Activated T-helper 1 cell treated with anti-CD3 and anti-CD28 coated beads, Interleukin-12 subunit alpha, Interleukin-12 subunit beta, Interleukin-2, Interleukin-4 antibody, amounts not matched to agents 30 ng/mL and 10 ng/mL and 1 ng/mL, durations not matched to agents 14 hours and 24 hours and 36 hours (primary cell): ENCODE results near the gene ICAM5. TPM values are rescaled to one million over a fixed set of nuclear protein-coding genes. Genes with fewer than 3 reads are reported as not detected.

Experiments used
- DNase-seq: peaks from one replicate; pipeline ENCODE4 v3.0.0; 2021; ENCODE audit warnings: low spot score
- H3K27ac Mint-ChIP-seq: one replicate; pipeline ENCODE4 v1.8.0; 2021; ENCODE audit warnings: mild to moderate bottlenecking, mixed read lengths
- H3K27me3 Mint-ChIP-seq: one replicate; pipeline ENCODE4 v1.8.0; 2022; ENCODE audit warnings: mild to moderate bottlenecking, moderate library complexity, mixed read lengths; ENCODE audit not compliant: insufficient read depth
- H3K36me3 Mint-ChIP-seq: one replicate; pipeline ENCODE4 v1.8.0; 2021; ENCODE audit warnings: low read depth, mixed read lengths
- H3K4me1 Mint-ChIP-seq: one replicate; pipeline ENCODE4 v1.8.0; 2021; ENCODE audit warnings: low read depth, mixed read lengths
- H3K4me3 Mint-ChIP-seq: one replicate; pipeline ENCODE4 v1.8.0; 2021; ENCODE audit warnings: mild to moderate bottlenecking, moderate library complexity, mixed read lengths
- H3K9me3 Mint-ChIP-seq: one replicate; pipeline ENCODE4 v1.8.0; 2021; ENCODE audit warnings: mixed read lengths
- intact Hi-C: fragments of 100-400 bp; cut with micrococcal nuclease; formaldehyde crosslinking; loops from one replicate; pipeline ENCODE4 v1.15.1; 2024
- total RNA-seq: library from RNA; stranded (reverse); gene quantifications from 2 replicates; pipeline ENCODE4 v1.2.3, GENCODE V29; 2022

Gene ICAM5
- total RNA-seq, 1 donor from 2014 or later = 1.9 TPM

DNA sequence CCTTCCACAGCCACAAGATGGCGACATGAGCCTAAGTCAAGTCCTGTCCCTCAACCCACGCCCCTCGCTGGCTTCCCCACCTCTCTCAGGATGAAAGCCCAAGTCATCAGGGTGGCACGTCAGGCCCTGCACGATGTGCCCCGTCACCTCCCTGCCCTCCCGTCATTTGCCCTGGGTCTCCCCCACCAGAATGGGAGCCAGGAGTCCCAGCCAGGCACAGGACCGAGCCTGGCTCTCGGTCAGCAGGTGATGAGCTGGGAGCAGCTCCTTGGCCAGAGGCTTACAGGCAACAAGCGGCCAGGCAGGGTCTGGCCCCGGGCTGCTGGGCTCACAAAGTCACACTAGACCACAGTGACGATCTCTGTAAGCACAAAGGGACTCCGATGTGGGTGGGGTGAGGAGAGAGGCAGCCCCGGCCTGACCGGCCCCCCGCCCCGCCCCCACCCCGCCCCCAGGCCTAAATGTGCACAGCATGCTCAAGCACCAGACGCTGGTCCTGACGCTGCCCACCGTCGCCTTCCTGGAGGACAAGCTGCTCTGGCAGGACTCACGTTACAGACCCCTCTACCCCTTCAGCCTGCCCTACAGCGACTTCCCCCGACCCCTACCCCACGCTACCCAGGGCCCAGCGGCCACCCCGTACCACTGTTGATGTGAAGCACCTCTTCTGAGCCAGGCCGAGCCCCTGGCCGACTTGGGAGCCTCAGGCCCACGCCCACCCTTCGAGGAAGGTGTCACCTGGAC lies 30.4 kb upstream of the ICAM5 start:
- H3K4me3 Mint-ChIP-seq = peak overlapping the region; percentile 68
- intact Hi-C loops = loop anchor here (1.0 kb wide), 1 partner anchor 130 kb away; no protein-coding TSS in a partner anchor
- H3K27ac Mint-ChIP-seq = peak overlapping the region; percentile 93
- H3K36me3 Mint-ChIP-seq = peaks cover 30% of the 10 kb centered on the region
- peak; percentile 87 for DNase-seq
- no peaks in the 10 kb centered on the region for H3K27me3 Mint-ChIP-seq
- peaks cover 21% of the 10 kb centered on the region for H3K4me1 Mint-ChIP-seq
- H3K9me3 Mint-ChIP-seq = no peaks in the 10 kb centered on the region

DNA sequence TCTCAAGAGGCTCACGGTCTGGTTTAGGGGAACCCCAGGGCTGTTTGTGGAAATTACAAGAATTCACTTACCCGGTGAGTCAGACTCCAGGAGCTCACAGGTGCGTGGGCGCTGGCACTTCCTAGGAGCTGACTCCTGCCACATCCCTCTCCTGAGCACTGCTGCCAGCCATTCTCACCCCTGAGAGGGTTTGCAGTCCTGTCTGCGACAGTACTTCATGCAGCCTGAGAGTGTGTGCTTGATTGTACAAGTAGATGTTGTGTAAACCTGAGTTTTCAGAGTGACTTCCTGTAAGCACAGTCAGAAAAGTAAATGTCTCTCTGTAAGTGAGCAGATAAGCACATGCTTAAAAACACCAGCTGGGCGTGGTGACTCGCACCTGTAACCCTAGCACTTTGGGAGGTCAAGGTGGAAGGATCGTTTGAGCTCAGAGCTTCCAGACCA lies 29.6 kb upstream of the ICAM5 start:
- intact Hi-C loops = loop anchor here (1.0 to 2.0 kb wide), 2 partner anchors 9 to 121 kb away; partner anchors contain the start of gene TYK2
- Mint-ChIP-seq H3K4me1 (peaks cover 21% of the 10 kb centered on the region), H3K36me3 (peaks cover 28% of the 10 kb centered on the region), H3K27me3 (no peaks in the 10 kb centered on the region), H3K9me3 (no peaks in the 10 kb centered on the region), H3K4me3 (peak overlapping the region; percentile 68), H3K27ac (peak overlapping the region; percentile 93)
- DNase-seq = peak; percentile 54

DNA sequence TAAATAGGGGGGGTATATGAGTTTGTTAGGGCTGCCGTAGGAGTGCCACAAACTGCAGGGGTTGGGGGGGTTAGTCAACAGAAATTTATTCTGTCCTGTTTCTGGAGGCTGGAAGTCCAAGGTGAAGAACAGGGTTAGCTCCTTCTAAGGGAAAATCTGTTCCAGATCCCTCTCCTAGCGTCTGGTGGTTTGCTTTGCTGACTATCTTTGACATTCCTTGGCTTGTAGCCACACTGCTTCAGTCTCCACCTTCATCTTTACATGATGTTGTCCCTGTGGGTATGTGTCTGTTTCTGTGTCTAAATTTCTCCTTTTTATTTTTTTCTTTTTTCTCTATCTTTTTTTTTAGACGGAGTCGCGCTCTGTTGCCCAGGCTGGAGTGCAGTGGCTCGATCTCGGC lies 27.0 kb upstream of the ICAM5 start:
- DNase-seq = no peak
- no peaks in the 10 kb centered on the region for H3K9me3 Mint-ChIP-seq
- intact Hi-C loops = no loop called here
- H3K27me3 Mint-ChIP-seq = no peaks in the 10 kb centered on the region
- H3K27ac Mint-ChIP-seq = no peak overlapping the region
- peaks cover 11% of the 10 kb centered on the region for H3K36me3 Mint-ChIP-seq
- peaks cover 16% of the 10 kb centered on the region for H3K4me1 Mint-ChIP-seq
- no peak overlapping the region for H3K4me3 Mint-ChIP-seq

DNA sequence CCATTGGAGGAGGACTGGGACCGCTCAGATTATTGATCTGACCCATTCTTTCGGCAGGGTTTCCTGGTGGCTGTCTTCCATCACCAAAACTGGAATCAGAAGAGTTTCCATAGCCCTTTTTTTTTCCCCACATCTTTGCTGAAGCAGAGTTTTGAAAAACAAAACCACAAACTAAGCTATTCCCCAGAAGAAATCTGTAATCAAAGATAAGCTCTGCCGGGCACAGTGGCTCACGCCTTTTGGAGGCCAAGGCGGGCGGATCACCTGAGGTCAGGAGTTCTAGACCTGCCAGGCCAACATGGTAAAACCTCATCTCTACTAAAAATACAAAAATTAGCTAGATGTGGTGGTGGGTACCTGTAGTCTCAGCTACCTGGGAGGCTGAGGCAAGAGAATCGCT lies 23.0 kb upstream of the ICAM5 start:
- Mint-ChIP-seq H3K27me3 (no peaks in the 10 kb centered on the region), H3K4me1 (peaks cover 18% of the 10 kb centered on the region), H3K36me3 (peaks cover 2% of the 10 kb centered on the region), H3K4me3 (no peak overlapping the region), H3K27ac (peak overlapping the region; percentile 3), H3K9me3 (no peaks in the 10 kb centered on the region)
- DNase-seq = no peak
- intact Hi-C loops = no loop called here

DNA sequence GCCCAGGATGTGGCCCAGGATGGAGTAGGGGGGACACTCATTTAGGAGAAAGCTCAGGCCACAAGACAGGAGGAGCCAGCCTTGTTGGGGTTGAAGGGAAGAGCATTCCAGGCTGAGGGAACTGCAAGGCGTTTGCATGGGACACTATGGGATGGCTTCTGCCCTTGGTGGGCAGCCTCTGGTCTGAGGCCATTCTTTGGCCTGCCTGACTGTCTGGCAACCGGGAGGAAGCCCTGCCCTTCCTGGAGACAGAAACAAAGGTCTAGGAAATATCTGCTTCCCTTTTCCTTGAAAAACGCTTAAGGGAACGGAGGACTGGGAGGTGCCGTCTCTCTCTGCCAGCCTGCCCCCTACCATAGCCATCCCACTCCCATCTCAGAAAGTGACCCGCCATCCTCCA lies 21.7 kb upstream of the ICAM5 start:
- H3K27me3 Mint-ChIP-seq = no peaks in the 10 kb centered on the region
- intact Hi-C loops = no loop called here
- no peaks in the 10 kb centered on the region for H3K9me3 Mint-ChIP-seq
- DNase-seq = no peak
- H3K4me1 Mint-ChIP-seq = peaks cover 19% of the 10 kb centered on the region
- H3K27ac Mint-ChIP-seq = no peak overlapping the region
- peaks cover 13% of the 10 kb centered on the region for H3K36me3 Mint-ChIP-seq
- H3K4me3 Mint-ChIP-seq = no peak overlapping the region

DNA sequence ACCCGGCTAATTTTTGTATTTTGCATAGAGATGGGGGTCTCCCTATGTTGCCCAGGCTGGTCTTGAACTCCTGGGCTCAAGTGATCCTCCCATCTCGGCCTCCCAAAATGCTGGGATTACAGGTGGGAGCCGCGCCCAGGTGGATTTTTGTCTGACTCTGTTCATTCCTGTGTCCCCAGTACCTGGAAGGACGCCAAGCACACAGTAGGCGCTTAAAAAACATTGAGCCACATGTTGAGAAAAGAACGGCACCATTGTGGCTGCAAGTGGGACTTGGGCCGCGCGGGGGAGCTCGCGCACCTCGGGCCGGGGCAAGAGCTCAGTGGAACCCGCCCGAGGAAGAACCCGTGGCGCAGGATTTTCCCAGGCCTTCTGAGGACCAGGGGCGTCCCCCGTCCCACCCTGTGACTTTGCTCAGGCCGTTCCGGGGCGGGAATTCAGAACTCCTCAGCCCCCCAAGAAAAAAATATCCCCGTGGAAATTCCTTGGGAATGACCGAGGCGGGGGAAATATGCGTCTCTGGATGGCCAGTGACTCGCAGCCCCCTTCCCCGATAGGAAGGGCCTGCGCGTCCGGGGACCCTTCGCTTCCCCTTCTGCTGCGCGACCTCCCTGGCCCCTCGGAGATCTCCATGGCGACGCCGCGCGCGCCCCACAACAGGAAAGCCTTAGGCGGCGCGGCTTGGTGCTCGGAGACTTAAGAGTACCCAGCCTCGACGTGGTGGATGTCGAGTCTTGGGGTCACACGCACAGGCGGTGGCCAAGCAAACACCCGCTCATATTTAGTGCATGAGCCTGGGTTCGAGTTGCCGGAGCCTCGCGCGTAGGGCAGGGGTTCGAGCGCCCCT lies 20.2 kb upstream of the ICAM5 start:
- H3K9me3 Mint-ChIP-seq = no peaks in the 10 kb centered on the region
- H3K27ac Mint-ChIP-seq = peak overlapping the region; percentile 94
- DNase-seq = peak; percentile 84
- peaks cover 17% of the 10 kb centered on the region for H3K36me3 Mint-ChIP-seq
- H3K27me3 Mint-ChIP-seq = no peaks in the 10 kb centered on the region
- H3K4me1 Mint-ChIP-seq = peaks cover 28% of the 10 kb centered on the region
- peak overlapping the region; percentile 94 for H3K4me3 Mint-ChIP-seq
- intact Hi-C loops = loop anchor here (1.0 to 5.0 kb wide), 5 partner anchors 9 to 298 kb away; partner anchors contain the start of genes CDC37, CDKN2D, KRI1 and TYK2

DNA sequence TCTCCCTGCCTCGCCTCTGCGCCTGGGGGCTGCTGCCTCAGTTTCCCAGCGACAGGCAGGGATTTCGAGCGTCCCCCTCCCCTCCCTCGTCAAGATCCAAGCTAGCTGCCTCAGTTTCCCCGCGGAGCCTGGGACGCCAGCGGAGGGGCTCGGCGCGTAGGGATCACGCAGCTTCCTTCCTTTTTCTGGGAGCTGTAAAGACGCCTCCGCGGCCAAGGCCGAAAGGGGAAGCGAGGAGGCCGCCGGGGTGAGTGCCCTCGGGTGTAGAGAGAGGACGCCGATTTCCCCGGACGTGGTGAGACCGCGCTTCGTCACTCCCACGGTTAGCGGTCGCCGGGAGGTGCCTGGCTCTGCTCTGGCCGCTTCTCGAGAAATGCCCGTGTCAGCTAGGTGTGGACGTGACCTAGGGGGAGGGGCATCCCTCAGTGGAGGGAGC lies 19.6 kb upstream of the ICAM5 start:
- peak; percentile 80 for DNase-seq
- Mint-ChIP-seq H3K27ac (peak overlapping the region; percentile 94), H3K4me1 (peaks cover 31% of the 10 kb centered on the region), H3K9me3 (no peaks in the 10 kb centered on the region), H3K27me3 (no peaks in the 10 kb centered on the region), H3K36me3 (peaks cover 23% of the 10 kb centered on the region), H3K4me3 (peak overlapping the region; percentile 94)
- intact Hi-C loops = loop anchor here (1.0 to 5.0 kb wide), 3 partner anchors 111 to 297 kb away; partner anchors contain the start of genes CDC37, CDKN2D, KRI1 and TYK2

DNA sequence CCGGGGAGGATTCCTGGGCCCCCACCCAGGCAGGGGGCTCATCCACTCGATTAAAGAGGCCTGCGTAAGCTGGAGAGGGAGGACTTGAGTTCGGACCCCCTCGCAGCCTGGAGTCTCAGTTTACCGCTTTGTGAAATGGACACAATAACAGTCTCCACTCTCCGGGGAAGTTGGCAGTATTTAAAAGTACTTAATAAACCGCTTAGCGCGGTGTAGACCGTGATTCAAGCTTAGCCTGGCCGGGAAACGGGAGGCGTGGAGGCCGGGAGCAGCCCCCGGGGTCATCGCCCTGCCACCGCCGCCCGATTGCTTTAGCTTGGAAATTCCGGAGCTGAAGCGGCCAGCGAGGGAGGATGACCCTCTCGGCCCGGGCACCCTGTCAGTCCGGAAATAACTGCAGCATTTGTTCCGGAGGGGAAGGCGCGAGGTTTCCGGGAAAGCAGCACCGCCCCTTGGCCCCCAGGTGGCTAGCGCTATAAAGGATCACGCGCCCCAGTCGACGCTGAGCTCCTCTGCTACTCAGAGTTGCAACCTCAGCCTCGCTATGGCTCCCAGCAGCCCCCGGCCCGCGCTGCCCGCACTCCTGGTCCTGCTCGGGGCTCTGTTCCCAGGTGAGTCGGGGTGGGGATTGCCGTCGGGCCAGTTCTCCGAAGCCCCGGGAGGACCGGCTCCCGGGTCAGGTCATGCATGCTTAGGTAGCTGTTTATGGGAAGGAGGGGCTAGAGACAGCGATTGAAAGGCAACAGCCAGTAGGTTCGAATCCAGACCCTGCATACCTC lies 18.9 kb upstream of the ICAM5 start, which contains the start of gene ICAM1:
Gene ICAM1 (plus strand): TSS at position 505 of the 779 bp plus-strand sequence. CDS start 40 bp downstream, at position 545.
- H3K4me3 Mint-ChIP-seq = peak within 1 kb of the TSS; percentile 94
- no peaks in the 10 kb centered on the region for H3K9me3 Mint-ChIP-seq
- intact Hi-C loops = loop anchor here (1.0 to 5.0 kb wide), 6 partner anchors 18 to 296 kb away; partner anchors contain the start of genes CDC37, CDKN2D, FDX2 and ICAM5
- peak within 1 kb of the TSS; percentile 94 for H3K27ac Mint-ChIP-seq
- peaks cover 25% of the 10 kb centered on the region for H3K36me3 Mint-ChIP-seq
- H3K27me3 Mint-ChIP-seq = no peaks in the 10 kb centered on the region
- H3K4me1 Mint-ChIP-seq = peaks cover 31% of the 10 kb centered on the region
- DNase-seq = peak; percentile 78

DNA sequence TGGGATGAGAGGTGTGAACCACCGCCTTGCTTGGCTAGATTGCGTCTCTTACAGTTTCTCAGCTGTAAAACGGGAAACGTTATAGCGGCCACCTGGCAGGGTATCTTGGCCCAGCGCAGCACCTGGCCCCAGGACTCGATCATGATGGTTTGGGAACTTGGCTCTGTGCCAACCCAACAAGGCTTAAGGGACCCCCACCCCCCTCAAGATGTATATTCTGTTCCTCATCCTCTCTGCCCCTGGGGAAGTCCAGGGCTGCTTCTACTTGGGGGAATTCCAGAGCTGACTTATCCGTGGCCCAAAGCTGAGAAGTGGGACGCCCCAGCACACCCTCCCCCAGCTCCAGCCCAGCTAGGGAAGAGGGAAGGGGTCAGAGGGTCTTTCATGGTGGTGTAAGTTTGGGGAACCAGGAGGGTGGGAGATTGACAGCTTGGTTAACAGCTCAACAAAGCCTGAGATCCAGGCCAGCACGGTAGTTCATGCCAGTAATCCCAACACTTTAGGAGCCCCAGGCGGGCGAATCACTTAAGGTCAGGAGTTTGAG lies 18.1 kb upstream of the ICAM5 start:
- DNase-seq = peak; percentile 28
- peak overlapping the region; percentile 94 for H3K4me3 Mint-ChIP-seq
- no peaks in the 10 kb centered on the region for H3K9me3 Mint-ChIP-seq
- H3K27me3 Mint-ChIP-seq = no peaks in the 10 kb centered on the region
- peak overlapping the region; percentile 94 for H3K27ac Mint-ChIP-seq
- H3K36me3 Mint-ChIP-seq = peaks cover 25% of the 10 kb centered on the region
- intact Hi-C loops = loop anchor here (1.0 to 5.0 kb wide), 5 partner anchors 18 to 296 kb away; partner anchors contain the start of genes CDKN2D, FDX2, ICAM5 and KRI1
- H3K4me1 Mint-ChIP-seq = peaks cover 31% of the 10 kb centered on the region

DNA sequence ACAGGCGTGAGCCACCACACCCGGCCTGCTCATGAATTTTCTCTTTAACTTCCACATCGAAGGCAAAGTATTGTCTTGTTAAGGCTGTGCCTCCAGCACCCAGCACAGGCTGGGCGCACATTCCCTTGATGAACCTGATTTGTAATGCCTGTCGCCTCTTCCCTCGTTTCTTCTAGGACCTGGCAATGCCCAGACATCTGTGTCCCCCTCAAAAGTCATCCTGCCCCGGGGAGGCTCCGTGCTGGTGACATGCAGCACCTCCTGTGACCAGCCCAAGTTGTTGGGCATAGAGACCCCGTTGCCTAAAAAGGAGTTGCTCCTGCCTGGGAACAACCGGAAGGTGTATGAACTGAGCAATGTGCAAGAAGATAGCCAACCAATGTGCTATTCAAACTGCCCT lies 15.2 kb upstream of the ICAM5 start:
- Mint-ChIP-seq H3K4me3 (peak overlapping the region; percentile 43), H3K9me3 (no peaks in the 10 kb centered on the region), H3K36me3 (peaks cover 37% of the 10 kb centered on the region), H3K27me3 (no peaks in the 10 kb centered on the region), H3K27ac (no peak overlapping the region), H3K4me1 (peaks cover 41% of the 10 kb centered on the region)
- intact Hi-C loops = loop anchor here (5.0 kb wide), 1 partner anchor 293 kb away; the partner anchor contains the start of genes CDKN2D and KRI1
- DNase-seq = no peak

DNA sequence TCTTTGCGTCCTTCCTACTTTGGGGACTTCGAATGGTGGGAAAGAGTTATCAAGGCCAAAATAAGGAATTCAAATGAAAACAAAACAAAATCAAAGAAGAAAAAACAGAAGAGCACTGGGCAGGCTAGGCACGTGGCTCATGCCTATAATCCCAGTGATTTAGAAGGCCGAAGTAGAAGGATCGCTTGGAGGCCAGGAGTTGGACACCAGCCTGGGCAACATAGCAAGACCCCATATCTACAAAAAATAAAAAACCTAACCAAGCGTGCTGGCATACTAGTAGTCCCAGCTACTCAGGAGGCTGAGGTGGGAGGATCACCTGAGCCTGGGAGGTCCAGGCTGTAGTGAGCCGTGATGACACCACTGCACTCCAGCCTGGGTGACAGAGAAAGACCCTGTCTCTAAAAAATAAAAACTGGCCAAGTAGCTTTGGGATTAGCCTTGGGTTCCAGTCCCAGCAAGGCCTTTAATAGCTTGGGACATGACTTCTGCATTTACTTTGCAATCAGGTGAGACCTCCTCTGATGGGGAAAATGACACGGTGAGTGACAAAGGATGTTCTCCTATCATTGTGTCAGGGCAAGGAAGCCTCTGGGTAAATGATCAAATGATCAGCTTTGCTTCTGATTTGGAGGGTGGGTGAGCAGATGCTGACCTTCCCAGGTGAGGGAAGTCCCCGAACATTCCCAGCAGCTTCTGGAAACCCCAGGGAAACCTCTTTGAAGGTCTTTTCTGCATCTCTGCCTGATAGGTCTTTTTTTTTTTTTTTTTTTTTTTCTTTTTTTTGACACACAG lies 11.8 kb upstream of the ICAM5 start:
- DNase-seq = no peak
- Mint-ChIP-seq H3K27me3 (no peaks in the 10 kb centered on the region), H3K4me3 (peak overlapping the region; percentile 57), H3K36me3 (peaks cover 30% of the 10 kb centered on the region), H3K27ac (peak overlapping the region; percentile 68), H3K4me1 (peaks cover 37% of the 10 kb centered on the region), H3K9me3 (no peaks in the 10 kb centered on the region)
- intact Hi-C loops = no loop called here
